ENCODE results near the gene TNRC6B. TPM values are rescaled to one million over a fixed set of nuclear protein-coding genes. Genes with fewer than 3 reads are reported as not detected.

Gene TNRC6B, protein sequence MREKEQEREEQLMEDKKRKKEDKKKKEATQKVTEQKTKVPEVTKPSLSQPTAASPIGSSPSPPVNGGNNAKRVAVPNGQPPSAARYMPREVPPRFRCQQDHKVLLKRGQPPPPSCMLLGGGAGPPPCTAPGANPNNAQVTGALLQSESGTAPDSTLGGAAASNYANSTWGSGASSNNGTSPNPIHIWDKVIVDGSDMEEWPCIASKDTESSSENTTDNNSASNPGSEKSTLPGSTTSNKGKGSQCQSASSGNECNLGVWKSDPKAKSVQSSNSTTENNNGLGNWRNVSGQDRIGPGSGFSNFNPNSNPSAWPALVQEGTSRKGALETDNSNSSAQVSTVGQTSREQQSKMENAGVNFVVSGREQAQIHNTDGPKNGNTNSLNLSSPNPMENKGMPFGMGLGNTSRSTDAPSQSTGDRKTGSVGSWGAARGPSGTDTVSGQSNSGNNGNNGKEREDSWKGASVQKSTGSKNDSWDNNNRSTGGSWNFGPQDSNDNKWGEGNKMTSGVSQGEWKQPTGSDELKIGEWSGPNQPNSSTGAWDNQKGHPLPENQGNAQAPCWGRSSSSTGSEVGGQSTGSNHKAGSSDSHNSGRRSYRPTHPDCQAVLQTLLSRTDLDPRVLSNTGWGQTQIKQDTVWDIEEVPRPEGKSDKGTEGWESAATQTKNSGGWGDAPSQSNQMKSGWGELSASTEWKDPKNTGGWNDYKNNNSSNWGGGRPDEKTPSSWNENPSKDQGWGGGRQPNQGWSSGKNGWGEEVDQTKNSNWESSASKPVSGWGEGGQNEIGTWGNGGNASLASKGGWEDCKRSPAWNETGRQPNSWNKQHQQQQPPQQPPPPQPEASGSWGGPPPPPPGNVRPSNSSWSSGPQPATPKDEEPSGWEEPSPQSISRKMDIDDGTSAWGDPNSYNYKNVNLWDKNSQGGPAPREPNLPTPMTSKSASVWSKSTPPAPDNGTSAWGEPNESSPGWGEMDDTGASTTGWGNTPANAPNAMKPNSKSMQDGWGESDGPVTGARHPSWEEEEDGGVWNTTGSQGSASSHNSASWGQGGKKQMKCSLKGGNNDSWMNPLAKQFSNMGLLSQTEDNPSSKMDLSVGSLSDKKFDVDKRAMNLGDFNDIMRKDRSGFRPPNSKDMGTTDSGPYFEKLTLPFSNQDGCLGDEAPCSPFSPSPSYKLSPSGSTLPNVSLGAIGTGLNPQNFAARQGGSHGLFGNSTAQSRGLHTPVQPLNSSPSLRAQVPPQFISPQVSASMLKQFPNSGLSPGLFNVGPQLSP (N-terminal part only)
- total RNA-seq: 48.9 TPM

DNA sequence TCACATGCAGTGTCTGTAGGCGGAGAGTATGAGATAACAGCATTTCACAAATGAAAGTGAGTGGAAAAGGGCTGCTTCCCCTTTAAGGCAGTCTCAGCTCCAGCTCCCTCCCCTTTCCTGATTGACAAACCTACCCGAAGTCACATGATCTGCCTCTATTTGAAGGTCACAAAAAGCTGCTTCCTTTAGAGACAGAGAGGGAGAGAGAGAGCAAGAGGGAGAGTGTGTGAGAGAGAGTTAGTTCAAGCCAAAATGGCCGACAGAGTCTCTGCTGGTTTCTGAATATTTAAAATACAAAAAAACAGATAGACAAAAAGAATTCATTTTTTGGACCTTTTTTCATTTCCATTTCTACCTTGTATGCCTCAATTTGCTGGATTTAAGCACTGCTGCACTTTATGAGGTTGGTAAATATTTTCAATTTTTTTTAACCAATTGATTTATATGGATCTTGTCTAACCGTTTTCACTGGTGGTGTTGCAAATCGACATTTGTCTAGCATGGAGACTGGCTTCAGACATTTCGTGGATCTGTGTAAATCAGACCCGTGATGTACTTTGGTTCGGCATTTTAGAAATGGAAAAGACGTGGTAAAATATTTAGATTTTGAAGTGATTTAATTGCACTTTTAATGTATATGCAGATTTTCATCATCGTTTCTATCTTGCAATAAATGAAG, at the start of gene TNRC6B:
Gene TNRC6B (plus strand): TSS at position 188 of the 679 bp plus-strand sequence. CDS start 211 bp downstream, at position 399.

DNA sequence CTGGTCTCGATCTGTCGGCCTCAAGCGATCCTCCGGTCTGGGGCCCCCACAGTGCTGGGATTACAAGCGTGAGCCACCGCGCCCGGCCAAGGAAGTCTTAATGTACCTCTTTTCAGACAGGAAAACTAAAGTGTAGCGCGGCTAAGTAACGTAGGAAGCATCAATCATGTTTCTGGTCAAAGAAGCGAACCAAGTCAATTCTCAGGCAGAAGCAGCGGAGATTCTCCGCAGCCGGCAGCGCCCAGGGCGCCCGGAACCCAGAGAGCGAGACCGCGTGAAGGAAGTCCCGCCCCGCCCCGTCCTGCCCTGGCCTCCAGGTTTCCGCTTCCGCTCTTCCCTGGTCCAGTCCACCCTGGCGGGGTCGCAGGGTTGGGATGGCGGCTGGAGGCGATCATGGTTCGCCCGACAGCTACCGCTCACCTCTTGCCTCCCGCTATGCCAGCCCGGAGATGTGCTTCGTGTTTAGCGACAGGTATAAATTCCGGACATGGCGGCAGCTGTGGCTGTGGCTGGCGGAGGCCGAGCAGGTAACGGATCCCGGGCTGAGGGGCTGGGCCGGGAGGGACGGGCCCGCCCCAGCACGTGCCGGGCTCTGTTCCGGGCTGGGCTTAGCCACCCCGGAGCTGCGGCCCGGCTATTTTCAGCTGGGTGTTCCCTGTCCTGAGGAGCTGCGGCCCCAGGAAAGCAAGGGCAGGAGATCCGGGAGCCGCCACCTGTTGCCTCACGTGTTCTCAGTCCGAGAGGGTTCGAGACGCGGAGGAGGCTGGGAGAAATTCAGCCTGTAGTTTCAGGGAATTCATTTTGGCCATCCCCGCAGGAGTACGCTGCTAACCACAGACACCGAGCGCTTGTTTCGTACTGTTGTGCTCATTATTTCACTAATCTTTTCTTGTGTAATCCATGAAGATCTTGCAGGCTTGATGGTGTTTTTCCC, 168.7 kb downstream of the TNRC6B start, which contains the start of gene ADSL:
Gene ADSL (plus strand): TSS at position 316 of the 934 bp plus-strand sequence. CDS start 59 bp downstream, at position 375.

Other genes starting within 250 kb of the TNRC6B start
- not detected for gene TMA7B, start 217.5 kb upstream of the TNRC6B start, total RNA-seq
- gene FAM83F, start 183.0 kb upstream of the TNRC6B start, total RNA-seq: 0.46 TPM
- gene ADSL, start 168.6 kb downstream of the TNRC6B start, total RNA-seq: 57.7 TPM
- 39.2 TPM for gene SGSM3, start 192.7 kb downstream of the TNRC6B start, total RNA-seq